ENCODE data around the gene NHSL2.

DNA sequence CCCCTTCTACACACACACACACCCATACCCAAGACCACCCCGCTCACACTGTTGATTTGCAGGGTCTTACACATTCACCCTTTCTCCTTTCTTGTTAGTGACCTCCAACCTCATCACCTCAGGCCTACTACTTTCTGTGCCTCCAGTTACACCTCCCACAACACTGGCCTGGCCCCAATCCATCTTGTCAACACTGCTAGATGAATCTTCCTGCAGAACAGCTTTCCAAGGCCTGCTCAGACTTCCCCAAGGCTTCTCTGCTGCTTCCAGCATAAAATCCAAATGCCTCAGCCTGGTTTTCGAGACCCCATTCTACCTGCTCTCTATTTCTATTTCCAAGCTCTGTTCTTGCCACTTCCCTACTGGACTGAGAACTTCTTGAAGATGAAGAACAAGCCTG is 79.9 kb downstream of the NHSL2 start:
- TF ChIP-seq CTCF (IDR thresholded peaks at IDR 0.05; ENCODE audit: low read depth, low read length): no peak
- TF ChIP-seq MYC (IDR thresholded peaks at IDR 0.05; ENCODE audit: low read depth, low read length): no peak
- no peak for TF ChIP-seq MAX (IDR thresholded peaks at IDR 0.05; ENCODE audit: low read depth, low read length)

Data from NB4 (cell line).